HG03378 (cell line): ENCODE data around the gene P3H3.

Source experiments
- ATAC-seq: cut with Tn5 transposase; IDR thresholded peaks from one replicate; pipeline ENCODE4 v1.9.1; 2021; ENCODE audit warnings: mild to moderate bottlenecking, moderate library complexity; ENCODE audit not compliant: unreplicated experiment

P3H3 gene

GRCh38 chr12:6796576-6796975 lies 31.6 kb upstream of the P3H3 start:
- no peak for ATAC-seq

DNA sequence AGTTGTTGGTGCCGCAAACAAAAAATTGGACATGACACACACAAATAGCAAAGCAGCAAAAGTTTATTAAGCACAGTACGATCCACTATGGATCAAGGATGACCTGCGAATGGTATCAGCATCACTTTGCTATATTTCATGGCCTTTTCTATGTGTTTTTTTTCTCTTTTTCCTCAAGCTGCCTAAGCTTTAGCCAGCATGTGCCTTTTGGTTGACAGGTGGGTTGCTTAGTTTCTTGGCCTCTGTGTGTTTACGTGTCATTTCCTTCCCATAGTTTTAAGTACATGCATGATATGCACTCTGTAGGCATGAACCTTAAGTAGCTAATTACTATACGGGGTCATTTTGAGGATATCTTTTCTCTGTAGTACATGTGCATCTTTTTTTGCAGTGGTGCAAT lies 29.1 kb upstream of the P3H3 start:
- no peak for ATAC-seq

DNA sequence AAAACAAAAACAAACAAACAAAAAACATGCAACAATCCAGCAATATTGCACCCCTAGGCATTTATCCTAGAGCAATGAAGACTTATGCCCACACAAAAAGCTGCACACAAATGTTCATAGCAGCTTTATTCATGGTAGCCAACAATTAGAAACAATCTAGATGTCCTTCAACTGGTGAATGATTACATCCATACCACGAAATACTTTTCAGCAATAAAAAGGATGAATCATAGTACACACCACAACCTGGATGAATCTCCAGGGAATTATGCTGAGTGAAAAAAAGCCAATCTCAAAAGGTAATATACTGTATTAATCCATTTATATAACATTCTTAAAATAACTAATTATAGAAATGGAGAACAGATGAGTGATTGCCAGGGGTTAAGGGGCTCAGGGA lies 21.0 kb upstream of the P3H3 start:
- no peak for ATAC-seq

GRCh38 chr12:6809056-6809455 lies 19.2 kb upstream of the P3H3 start:
- ATAC-seq: no peak

DNA sequence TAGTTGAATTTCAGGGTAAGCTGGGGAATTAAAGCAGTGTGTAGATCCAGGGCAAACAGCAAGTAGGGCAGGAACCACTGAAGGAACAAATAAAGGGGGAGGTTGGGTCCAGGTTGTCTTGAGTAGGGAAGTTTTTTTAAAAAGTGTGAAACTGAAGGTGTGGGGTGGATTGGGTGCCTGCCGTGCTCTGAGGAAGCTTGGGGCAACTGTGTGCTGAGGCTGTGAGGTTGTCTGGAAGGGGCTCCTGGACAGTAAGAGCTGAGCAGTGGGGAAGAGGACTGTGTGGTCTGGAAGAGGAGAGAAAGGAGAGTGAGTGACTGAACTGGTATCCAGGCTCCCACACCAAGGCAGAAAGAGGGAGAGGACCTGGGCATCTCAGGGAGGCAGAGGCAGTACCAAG lies 17.4 kb upstream of the P3H3 start:
- no peak for ATAC-seq

DNA sequence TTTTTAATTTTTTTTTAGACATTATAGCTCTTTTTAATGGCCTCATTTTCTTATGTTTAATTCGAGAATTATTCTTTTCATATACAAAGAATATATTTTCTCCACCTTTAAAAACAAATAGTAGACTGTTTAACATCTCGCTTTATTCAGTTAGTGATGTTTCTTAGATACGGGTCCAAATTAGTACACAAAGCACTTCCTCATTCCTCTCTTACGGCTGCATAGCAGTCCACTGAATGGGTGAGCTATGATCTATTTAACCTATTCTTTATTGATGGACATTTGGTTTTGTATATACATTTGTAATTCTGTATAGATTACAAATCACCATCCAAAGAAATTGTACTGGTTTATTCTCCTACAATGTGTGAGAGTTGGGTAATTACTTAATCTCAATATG lies 14.8 kb upstream of the P3H3 start:
- no peak for ATAC-seq

- no peak for ATAC-seq
Measured at GRCh38 chr12:6816598-6816997, 11.6 kb upstream of the P3H3 start.

DNA sequence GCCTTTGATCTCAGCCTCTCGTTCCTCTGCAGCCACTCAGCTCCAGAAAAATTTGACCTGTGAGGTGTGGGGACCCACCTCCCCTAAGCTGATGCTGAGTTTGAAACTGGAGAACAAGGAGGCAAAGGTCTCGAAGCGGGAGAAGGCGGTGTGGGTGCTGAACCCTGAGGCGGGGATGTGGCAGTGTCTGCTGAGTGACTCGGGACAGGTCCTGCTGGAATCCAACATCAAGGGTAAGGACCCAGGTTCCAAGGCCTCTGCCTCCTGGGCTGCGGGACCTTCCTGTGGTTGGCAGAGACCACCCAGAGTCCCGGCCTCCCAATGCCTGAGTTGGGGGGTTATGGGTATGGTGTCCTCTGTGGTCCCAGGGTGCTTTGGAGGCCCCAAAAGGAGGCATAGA lies 11.1 kb upstream of the P3H3 start:
- no peak for ATAC-seq

DNA sequence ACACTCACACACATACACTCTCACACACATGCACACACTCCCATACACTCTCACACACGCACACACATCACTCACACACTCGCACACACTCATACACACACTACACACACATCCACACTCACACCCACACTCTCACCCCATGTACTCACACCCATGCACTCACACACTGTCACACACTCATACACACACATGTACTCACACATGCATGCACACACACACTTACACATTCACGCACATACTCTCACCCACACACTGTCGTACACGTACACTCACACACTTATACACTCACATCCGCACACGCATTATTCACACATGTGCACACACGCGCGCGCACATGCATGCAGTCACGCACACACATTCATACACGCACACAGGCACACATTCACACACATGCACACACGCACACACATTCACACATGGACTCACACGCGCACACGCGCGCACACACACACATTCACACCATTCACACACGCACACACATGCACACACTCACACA lies 10.5 kb upstream of the P3H3 start:
- ATAC-seq: no peak

DNA sequence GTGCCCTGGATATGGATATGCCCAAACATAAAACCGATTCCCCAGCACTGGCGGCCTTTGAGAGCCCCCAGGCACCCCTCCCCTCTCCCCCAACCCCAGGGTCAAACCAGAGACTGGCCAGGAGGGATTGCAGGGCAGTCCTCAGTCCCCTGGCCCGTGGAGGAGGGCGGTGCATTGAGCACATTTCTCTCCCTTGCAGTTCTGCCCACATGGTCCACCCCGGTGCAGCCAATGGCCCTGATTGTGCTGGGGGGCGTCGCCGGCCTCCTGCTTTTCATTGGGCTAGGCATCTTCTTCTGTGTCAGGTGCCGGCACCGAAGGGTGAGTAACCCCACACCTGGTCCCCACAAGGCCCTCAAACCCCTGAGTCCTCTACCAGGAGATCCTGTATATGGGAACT lies 10.0 kb upstream of the P3H3 start:
- ATAC-seq: no peak

DNA sequence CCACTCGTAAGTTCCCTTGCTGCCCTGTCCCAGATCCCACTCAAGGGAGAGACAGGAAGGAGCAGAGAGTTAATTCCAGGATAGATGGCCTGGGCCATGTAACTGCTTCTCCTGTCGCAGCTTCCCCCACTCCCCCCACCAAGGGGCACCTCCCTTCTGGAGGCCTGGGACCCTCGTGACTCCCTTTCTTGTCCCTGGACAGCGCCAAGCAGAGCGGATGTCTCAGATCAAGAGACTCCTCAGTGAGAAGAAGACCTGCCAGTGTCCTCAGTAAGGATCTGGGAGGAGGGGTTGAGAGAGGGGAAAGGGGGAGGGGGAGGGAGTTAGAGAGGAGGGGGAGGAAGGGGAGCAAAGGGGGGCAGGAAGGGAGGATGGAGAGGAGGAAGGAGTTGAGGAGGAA lies 9.6 kb upstream of the P3H3 start:
- no peak for ATAC-seq

- ATAC-seq: no peak
Measured at GRCh38 chr12:6819106-6820030, 8.8 kb upstream of the P3H3 start.

DNA sequence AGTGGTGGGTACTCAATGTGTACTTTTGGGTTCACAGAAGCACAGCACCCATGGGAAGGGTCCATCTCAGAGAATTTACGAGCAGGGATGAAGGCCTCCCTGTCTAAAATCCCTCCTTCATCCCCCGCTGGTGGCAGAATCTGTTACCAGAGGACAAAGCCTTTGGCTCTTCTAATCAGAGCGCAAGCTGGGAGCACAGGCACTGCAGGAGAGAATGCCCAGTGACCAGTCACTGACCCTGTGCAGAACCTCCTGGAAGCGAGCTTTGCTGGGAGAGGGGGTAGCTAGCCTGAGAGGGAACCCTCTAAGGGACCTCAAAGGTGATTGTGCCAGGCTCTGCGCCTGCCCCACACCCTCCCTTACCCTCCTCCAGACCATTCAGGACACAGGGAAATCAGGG lies 8.0 kb upstream of the P3H3 start:
- ATAC-seq: no peak

DNA sequence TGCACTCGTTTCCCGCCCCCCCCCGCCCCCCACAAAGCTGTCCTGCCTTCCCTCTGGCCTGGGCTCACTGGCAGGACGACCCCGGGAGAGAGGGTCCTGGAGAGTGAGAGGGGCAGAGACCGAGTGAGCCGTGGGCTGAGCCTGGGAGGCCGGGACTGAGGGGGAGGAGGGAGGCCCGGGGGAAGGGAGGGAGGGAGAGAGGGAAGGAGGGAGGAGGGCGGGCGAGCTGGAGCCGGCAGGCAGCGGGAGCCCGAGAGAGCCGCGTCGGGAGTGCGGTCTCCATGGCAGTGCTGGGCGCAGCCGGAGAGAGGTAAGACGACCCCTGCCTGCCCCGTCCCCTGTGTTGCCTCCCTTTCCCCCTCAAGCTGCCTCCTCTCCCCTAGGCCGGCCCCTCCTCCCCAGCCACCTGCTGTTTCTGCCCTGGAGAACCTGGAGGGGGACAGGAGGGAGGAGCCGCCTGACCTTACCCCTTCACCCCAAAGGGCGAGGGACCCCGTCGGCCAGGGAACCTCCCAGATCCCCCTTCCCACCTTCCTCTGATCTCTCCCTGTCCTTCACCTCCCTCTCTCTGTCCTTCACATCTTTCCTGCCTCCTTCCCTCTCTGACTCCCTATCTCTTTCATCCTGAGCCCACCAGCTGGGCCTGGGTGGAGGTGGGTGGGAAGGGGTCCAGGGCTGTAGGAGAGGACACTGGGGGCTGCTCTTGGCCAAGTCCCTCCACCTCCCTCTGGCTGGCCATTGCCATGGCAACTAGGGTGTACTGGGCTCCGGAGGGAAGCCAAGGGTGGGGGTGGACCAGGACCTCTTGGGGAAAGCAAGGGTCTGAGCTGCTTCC lies 6.4 kb upstream of the P3H3 start, which contains the start of gene GPR162:
GPR162 (plus strand) TSS at position 231 of the 835 bp plus-strand sequence. CDS start 2,078 bp downstream, outside the sequence.
- no peak for ATAC-seq

GRCh38 chr12:6822426-6823135 lies 5.6 kb upstream of the P3H3 start:
- no peak for ATAC-seq

DNA sequence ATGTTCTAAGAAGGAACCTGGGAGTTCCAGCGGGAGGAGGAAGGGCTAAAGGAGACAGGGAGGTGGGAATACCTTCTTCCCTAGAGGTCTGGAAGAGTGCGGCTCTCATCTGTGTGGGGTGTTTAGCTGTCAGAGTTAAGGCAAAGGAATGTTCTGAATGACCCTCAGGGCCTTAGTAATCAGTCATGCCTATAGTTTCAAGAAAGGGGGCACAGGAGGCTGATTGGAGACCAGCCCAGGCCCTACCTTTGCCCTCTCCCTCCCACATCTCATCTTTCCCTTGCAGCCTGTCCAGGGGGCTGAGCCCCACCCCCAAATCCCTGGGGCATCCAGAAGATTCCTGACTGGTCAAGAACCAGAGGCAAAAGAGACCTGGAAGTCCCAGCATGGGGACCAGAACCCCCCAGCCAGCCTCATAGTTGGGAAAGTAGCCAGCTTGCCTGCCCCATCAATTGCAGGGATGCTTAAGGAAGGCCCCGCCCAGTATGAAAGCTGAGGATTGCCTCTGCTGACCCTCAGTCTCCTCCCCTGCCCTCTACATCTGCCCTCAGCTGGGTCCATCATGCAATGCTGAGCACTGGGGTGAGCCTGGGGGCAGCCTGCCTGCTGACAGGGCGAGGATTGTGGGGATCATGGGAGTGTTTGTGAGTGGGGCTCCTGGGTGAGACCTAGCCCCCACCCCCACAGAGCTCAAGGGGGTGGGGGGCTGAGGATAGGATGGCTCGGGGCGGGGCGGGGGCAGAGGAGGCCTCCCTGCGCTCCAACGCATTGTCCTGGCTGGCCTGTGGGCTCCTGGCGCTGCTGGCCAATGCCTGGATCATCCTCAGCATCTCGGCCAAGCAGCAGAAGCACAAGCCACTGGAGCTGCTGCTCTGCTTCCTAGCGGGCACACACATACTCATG lies 4.8 kb upstream of the P3H3 start:
- ATAC-seq: no peak

- no peak for ATAC-seq
Measured at GRCh38 chr12:6824085-6824775, 4.0 kb upstream of the P3H3 start.

GRCh38 chr12:6824901-6825381 lies 3.3 kb upstream of the P3H3 start:
- no peak for ATAC-seq

DNA sequence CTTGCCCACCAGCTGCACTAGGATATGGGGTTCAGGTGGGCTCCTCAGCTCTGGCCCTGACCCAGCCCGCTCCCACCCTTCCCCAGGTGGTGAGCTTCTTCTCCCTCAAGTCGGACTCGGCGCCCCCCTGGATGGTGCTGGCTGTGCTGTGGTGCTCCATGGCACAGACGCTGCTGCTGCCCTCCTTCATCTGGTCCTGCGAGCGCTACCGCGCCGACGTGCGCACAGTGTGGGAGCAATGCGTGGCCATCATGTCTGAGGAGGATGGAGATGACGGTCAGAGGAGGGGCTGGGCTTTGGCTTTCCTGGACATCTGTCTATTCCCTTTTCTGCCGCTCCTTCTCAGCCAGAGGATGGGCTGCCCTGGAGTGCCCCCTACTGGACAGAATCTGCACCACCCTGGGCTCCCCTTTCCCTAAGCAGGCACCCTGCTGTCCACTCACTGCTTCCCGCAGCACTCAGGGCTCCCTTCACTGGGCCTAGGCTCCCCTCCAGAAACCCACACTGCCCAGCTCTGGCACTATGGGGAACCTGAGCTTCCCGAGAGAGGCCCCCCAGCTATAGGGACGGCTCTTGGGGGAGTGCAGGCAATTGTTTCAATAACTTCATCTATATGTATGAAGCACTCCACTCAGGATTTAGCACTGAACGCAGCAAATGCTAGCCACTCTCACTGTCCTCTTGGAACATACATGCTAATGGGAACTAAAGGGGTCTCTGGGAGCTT lies 2.6 kb upstream of the P3H3 start:
- ATAC-seq: no peak
